Stimulated activated CD4-positive, alpha-beta T cell treated with anti-CD3 and anti-CD28 coated beads, Interleukin-2, amount 100 ng/mL, for 24 hours (primary cell): Measurements from ENCODE around the gene GJA1.
"Not testable (repeated sequence)": the region's sequence is repeated elsewhere in the genome, so short reads cannot be mapped to it uniquely, and the experiment has no call there.

ENCODE experiments used
- DNase-seq, 2 donors: peaks; one replicate each; pipeline ENCODE4 v3.0.0-alpha.2; 2020

GJA1 gene

DNA sequence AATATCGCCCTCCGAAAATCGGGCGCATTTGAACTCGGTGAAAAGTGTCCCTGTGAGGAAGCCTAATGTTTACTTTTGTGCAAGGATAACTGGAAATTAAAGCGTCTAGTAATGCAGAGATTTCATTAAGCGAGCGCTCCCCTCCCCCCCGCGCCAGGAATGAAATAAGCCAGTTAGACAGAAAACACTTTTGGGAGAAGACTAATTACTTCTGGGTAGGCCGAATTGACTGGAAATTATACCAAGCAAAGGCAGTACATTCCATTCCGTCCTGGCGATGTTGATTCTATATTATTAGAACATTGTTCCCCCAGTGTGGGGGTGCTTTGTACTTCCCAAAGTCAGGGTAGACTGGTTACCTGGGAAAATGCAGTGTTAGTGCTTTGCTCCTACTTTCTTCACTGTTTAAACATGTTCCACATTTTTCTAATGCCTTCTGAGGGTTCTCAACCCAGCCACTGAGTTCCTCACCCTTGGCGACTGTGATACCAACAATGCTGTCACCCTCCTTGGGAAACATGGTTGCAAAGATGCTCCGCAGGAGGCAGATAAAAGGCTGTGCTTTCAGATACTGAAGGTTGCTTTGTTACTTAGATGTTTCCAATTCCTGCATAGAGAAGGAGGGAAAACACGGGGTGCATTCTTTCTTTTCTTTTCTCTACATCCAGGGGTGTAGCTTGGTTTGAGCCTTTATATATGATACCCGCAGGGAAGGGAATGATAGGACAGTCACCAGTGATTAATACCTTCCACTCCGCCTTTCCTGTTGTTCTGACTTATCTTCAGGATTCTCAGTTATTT is 2.6 kb downstream of the GJA1 start:
- no peak for DNase-seq

GRCh38 chr6:121438869-121439268 is 3.4 kb downstream of the GJA1 start:
- no peak for DNase-seq

DNA sequence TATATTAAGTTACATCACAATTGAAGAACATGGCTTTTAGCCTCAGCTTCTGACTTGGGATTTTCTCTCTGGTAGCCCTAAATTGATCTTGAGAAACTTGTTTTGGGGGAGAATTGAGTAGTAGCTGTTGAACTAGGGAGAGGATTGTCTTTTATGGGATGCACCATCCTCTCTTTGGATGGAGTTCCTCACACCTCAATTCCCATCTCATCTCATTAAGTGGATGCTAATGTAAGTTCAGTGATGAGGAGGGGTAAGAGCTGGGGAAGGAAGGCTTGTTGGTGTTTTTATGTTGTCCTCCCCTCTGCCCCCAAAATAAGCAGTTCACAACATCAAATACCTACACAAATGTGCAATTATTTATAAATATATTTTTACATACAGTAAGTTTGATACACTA is 4.0 kb downstream of the GJA1 start:
- no peak for DNase-seq

- DNase-seq: no peak
Measured at GRCh38 chr6:121439926-121440325, 4.5 kb downstream of the GJA1 start.

GRCh38 chr6:121441477-121441876 is 6.0 kb downstream of the GJA1 start:
- no peak for DNase-seq

GRCh38 chr6:121442576-121442975 is 7.1 kb downstream of the GJA1 start:
- no peak for DNase-seq

DNA sequence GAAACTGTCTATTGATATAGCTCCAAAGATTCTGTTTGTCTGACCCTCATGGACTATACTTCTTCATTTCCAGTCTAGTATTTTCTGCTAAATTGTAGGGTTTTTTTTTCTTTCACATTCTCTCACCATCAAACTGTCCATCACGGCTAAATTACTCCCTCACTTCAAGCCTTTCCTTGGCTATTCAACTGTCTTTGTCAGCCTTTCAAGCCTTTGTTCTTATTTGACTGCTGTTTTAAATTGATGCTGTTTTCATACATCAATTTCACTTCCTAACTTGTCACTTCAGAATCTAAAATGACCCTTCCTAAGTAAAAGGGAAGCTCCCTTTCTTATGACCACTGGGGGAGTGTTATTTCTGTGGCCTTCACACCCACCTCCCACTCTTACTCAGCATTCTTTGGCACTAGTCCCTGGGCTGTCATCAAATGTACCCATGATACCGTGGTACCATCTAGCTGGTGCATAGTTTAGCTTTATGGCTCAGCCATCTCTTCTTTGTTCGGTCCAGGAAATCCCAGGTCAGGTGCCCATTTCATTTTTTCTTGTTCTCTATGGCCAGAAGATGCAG is 8.6 kb downstream of the GJA1 start:
- no peak for DNase-seq

DNA sequence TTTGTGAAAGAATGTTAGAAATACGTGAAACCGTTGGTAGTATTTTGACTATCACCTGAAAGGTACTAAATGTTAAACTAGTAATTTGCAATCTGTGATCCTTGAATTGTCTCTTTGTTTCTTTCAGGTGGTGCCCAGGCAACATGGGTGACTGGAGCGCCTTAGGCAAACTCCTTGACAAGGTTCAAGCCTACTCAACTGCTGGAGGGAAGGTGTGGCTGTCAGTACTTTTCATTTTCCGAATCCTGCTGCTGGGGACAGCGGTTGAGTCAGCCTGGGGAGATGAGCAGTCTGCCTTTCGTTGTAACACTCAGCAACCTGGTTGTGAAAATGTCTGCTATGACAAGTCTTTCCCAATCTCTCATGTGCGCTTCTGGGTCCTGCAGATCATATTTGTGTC is 11.3 kb downstream of the GJA1 start:
- DNase-seq: not testable (repeated sequence)

- not testable (repeated sequence) for DNase-seq
Measured at GRCh38 chr6:121447746-121448145, 12.3 kb downstream of the GJA1 start.

GRCh38 chr6:121448528-121448927 is 13.1 kb downstream of the GJA1 start:
- not testable (repeated sequence) for DNase-seq

DNA sequence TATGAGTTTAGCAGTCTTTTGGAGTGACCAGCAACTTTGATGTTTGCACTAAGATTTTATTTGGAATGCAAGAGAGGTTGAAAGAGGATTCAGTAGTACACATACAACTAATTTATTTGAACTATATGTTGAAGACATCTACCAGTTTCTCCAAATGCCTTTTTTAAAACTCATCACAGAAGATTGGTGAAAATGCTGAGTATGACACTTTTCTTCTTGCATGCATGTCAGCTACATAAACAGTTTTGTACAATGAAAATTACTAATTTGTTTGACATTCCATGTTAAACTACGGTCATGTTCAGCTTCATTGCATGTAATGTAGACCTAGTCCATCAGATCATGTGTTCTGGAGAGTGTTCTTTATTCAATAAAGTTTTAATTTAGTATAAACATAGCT is 13.9 kb downstream of the GJA1 start:
- no peak for DNase-seq

- no peak for DNase-seq
Measured at GRCh38 chr6:121450242-121450641, 14.8 kb downstream of the GJA1 start.

GRCh38 chr6:121451250-121451649 is 15.8 kb downstream of the GJA1 start:
- no peak for DNase-seq

DNA sequence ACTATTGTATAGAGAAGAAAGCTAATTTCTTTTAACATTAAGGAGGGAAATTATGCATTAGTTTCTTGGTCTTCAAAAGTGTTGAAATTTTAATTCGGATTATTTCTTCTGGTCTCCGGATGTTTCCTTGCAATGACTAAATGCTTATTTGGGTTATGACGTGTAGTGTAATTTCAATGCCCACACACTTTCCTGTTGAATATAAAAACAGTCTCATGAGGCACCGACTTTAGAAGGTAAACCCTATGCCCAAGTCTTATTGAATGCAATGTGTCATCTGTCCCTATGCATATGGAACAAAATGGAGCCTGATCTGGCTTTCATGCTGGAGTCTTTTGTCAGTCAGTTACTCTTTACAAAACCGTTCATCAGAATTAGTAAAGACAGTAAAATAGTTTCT is 17.7 kb downstream of the GJA1 start:
- no peak for DNase-seq

DNA sequence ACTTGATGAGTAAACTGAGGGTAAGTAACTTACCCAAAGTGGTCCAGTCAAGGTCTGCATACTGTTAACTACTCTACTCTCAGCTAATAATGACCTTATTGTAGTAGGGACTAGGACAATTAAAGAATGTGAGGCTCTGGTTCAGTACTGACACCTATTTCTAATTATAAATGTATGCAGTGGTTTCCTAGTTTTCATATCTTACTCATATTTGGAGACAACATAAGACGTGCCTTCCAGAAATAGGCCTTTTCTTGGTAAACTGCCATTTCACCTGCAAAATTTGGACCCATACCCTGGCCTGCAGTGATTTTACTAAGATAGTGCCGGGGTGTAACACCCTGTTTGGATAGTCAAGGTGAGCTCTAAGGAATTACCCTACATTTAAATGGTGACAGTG is 24.7 kb downstream of the GJA1 start:
- no peak for DNase-seq

GRCh38 chr6:121463087-121463486 is 27.6 kb downstream of the GJA1 start:
- no peak for DNase-seq

- DNase-seq: no peak
Measured at GRCh38 chr6:121465101-121465500, 29.7 kb downstream of the GJA1 start.

DNA sequence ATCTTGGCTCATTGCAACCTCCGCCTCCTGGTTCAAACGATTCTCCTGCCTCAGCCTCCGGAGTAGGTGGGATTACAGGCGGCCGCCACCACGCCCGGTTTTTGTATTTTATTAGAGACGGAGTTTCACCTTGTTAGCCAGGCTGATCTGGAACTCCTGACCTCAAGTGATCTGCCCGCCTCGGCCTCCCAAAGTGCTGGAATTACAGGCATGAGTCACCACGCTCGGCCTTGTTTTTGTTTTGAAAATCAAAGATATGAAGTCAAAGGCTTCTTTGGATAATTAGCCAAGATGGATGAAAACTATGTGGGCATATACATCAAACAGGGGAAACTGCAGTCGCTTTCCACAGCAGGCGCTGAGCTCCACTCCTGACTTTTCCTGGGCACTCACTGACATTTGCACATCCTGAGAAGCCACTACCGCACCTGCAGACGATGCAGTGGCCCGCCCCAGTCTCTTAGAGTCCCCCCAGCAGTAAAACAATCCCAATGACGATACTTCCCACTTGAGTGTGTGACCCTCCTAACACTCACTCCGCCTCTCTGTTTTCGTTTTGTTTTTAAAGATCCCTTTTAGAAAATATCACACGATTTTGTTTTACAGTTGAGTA is 44.1 kb downstream of the GJA1 start:
- no peak for DNase-seq

DNA sequence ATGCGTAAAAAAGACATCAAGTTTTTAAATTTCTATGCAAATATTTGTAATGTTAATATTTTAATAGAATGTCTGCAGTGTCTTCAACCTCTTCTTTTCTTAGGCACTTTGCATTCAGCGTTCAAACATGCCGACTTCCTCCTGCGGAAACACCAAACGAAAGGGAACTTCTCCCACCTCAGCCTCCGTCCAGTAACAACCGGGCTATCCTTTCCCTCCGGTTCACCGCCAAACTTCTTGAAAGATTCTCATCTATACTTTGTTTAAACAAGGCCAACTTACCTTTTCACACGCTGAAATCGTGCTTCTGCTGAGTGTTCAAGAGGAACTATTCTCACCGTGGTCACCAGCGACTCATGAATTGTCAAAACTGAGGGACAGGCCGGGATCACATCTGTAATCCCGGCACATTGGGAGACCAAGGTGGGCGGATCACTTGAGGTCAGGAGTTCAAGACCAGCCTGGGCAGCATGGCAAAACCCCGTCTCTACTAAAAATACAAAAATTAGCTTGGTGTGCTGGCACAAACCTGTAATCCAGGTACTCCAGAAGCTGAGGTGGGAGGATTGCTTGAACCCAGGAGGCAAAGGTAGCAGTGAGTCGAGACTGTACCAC is 44.8 kb downstream of the GJA1 start:
- no peak for DNase-seq

DNA sequence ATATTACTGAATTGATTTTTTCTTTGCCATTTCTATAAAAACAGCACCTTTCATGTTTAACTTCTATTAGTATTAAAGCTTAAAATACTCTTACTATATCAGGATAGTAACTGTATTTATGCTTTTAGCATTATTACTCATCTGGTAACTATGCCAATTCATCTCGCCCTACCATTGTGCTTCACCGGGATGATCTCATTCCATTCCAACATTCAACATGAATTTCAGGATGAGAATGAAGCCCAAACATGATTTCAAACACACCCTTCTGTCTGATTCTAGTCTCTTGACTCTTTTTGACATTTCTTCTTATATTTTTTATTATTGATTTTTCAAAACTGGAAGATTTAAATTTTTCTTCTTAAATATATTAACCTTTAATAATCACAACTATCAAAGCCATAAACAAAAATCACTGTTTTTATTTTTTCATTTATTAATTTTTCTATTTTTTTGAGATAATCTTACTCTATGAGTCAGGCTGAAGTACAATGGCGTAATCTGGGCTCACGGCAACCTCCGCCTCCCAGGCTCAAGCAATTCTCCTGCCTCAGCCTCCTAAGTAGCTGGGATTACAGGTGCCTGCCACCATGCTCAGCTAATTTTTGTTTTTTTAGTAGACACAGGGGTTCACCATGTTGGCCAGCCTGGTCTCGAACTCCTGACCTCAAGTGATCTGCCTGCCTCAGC is 46.7 kb downstream of the GJA1 start:
- DNase-seq: no peak

- no peak for DNase-seq
Measured at GRCh38 chr6:121482751-121483150, 47.3 kb downstream of the GJA1 start.

- DNase-seq: no peak
Measured at GRCh38 chr6:121485359-121485811, 49.9 kb downstream of the GJA1 start.

GRCh38 chr6:121491576-121491975 is 56.1 kb downstream of the GJA1 start:
- DNase-seq: no peak
